Fibroblast of lung (primary cell): ENCODE results near the gene WWOX.

Experiments used
- EZH2 ChIP-seq: IDR thresholded peaks from 2 replicates; pipeline ENCODE4 v1.5.1; 2012; ENCODE audit warnings: low read length, control low read depth, mild to moderate bottlenecking; ENCODE audit errors: missing control alignments
- TF ChIP-seq, protein P1 (sequence below), 2 donors: IDR thresholded peaks in 1 of 2; conservative IDR thresholded peaks in 1 of 2; 1 replicate in 1 of 2; 2 replicates in 1 of 2; pipeline ENCODE4 v1.5.1; 2011 to 2012; ENCODE audit warnings: low read length in 2 of 2, control low read depth in 1 of 2, inconsistent platforms in 1 of 2, low read depth in 1 of 2, mild to moderate bottlenecking in 1 of 2

DNA sequence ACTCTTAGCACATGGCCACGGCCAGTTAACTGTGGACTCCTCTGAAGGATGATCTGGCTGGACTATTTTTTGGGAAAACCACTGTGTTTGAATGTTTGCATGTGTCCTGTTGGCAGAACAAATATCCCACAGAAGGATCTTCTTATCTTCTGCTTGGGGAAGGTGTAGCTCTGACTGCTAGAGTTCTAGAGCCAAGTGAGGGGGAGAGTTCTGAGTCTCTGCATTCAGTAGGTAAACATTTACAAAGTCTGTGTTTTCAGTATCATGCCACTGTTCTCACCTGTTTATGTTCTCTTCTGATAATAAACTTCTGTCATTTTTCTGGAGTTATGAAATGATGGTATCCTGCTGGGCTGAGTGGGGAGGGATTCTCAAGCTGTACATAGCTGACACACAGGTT, 241.1 kb downstream of the WWOX start:
- TF ChIP-seq, protein P1, sequence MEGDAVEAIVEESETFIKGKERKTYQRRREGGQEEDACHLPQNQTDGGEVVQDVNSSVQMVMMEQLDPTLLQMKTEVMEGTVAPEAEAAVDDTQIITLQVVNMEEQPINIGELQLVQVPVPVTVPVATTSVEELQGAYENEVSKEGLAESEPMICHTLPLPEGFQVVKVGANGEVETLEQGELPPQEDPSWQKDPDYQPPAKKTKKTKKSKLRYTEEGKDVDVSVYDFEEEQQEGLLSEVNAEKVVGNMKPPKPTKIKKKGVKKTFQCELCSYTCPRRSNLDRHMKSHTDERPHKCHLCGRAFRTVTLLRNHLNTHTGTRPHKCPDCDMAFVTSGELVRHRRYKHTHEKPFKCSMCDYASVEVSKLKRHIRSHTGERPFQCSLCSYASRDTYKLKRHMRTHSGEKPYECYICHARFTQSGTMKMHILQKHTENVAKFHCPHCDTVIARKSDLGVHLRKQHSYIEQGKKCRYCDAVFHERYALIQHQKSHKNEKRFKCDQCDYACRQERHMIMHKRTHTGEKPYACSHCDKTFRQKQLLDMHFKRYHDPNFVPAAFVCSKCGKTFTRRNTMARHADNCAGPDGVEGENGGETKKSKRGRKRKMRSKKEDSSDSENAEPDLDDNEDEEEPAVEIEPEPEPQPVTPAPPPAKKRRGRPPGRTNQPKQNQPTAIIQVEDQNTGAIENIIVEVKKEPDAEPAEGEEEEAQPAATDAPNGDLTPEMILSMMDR (conservative IDR thresholded peaks at IDR 0.05 in 1 of 2, IDR thresholded peaks at IDR 0.05 in 1 of 2; ENCODE audit: low read depth in 1 of 2, low read length in 2 of 2): no peak
- no peak for TF ChIP-seq EZH2
